Upper lobe of right lung (tissue), 1 donor: ENCODE results near the gene PCYT1A. TPM values are rescaled to one million over a fixed set of nuclear protein-coding genes. Genes with fewer than 3 reads are reported as not detected.

ENCODE experiments used
- ATAC-seq: fragments of 200-7000 bp; cut with Tn5 transposase; one replicate; pipeline ENCODE4 v1.9.1; 2020; ENCODE audit warnings: mild to moderate bottlenecking, moderate library complexity
- DNase-seq: peaks from one replicate; pipeline ENCODE4 v3.0.0-alpha.2; 2020
- H3K27ac ChIP-seq: fragments of 200-600 bp; one replicate; pipeline ENCODE4 v1.8.0; 2022
- H3K27me3 ChIP-seq: fragments of 200-600 bp; one replicate; pipeline ENCODE4 v1.8.0; 2022; ENCODE audit warnings: mild to moderate bottlenecking
- H3K36me3 ChIP-seq: fragments of 200-600 bp; one replicate; pipeline ENCODE4 v1.8.0; 2022
- H3K4me1 ChIP-seq: fragments of 200-600 bp; one replicate; pipeline ENCODE4 v1.8.0; 2022
- H3K4me3 ChIP-seq: fragments of 200-600 bp; one replicate; pipeline ENCODE4 v1.8.0; 2022; ENCODE audit warnings: mild to moderate bottlenecking
- H3K9me3 ChIP-seq: fragments of 200-600 bp; one replicate; pipeline ENCODE4 v1.8.0; 2022
- intact Hi-C: fragments of 100-400 bp; cut with DNase I; formaldehyde crosslinking; loops from one replicate; pipeline ENCODE4 v1.11.0; 2022
- total RNA-seq: library from RNA; stranded (reverse); fragmentation: NEBNext Ultra II Directional; extraction: Animal tissue kit (Norgen Biotek cat#: 25700); gene quantifications from one replicate; pipeline ENCODE4 v1.2.1, GENCODE V29; 2021
- TF ChIP-seq, protein P1 (sequence below): fragments of 200-600 bp; IDR thresholded peaks from one replicate; pipeline ENCODE4 v1.8.0; 2022; ENCODE audit warnings: antibody characterized with exemption
- donor health status: DM: no; HTN: yes; CAD: no; lungs with severe emphysema.

PCYT1A gene
- total RNA-seq, 1 donor from 2014 or later, result 58.4 TPM

DNA sequence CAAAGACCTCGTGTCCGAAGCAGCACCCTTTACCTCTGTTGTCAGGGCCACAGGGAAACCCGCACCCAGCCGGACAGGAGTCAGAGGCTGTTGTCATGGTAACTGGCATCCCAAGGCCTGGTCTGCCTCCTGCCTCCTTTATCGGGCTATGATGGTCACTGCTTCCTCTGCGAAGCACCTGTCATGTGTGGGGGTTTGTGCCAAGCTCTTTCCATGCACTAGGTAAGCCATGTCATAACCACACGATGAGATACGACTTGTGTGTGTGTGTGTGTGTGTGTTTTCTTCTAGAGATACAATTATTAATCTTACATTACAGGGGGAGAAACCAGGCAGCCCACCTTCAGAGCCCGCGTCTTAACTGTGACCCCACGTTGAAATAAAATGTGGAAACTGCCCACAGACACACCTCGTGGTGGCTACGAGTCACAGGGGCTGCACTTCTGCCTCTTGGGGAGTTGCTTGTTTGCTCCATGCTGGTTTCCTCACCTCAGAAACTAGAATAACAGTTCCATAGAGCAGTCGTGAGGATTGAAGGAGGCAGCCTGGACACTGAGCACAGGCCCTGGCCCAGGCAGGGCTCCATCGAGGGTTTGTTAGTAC is 94.3 kb downstream of the PCYT1A start:
- Histone ChIP-seq H3K27ac (peak overlapping the region; percentile 80), H3K36me3 (no peaks in the 10 kb centered on the region), H3K4me3 (no peak overlapping the region), H3K4me1 (peaks cover 21% of the 10 kb centered on the region), H3K9me3 (no peaks in the 10 kb centered on the region), H3K27me3 (no peaks in the 10 kb centered on the region)
- no peak for DNase-seq
- intact Hi-C loops, result loop anchor here (10.0 kb wide), 1 partner anchor 128 kb away; no protein-coding TSS in a partner anchor
- TF ChIP-seq, protein P1, sequence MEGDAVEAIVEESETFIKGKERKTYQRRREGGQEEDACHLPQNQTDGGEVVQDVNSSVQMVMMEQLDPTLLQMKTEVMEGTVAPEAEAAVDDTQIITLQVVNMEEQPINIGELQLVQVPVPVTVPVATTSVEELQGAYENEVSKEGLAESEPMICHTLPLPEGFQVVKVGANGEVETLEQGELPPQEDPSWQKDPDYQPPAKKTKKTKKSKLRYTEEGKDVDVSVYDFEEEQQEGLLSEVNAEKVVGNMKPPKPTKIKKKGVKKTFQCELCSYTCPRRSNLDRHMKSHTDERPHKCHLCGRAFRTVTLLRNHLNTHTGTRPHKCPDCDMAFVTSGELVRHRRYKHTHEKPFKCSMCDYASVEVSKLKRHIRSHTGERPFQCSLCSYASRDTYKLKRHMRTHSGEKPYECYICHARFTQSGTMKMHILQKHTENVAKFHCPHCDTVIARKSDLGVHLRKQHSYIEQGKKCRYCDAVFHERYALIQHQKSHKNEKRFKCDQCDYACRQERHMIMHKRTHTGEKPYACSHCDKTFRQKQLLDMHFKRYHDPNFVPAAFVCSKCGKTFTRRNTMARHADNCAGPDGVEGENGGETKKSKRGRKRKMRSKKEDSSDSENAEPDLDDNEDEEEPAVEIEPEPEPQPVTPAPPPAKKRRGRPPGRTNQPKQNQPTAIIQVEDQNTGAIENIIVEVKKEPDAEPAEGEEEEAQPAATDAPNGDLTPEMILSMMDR, result no peak
- peak; percentile 0 for ATAC-seq

DNA sequence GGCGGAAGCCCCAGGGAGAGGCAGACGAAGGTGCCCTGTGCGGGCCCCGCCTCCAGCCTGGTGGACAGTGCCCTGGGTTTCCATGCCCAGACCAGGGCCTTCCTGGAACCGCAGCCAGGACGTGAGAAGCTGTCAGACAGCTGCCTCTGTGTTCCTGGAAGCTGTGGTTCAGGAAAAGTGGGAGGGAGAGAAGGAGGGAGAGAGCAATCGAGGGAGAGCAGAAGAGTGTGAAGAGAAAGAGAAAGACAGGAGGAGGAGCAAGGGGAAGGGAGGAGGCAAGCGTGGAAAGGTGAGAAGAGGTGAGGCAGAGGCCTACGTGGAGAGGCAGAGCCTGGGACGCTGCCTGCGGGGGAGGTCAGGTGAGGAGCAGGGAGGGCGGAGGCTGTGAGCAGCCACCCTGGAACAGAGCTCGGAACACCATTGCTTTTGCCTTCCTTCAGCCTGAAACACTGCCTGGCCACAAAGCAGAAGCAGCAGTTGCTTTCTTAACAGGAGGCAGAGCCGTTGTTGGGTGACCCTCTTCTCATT is 94.9 kb downstream of the PCYT1A start:
- H3K36me3 ChIP-seq, result no peaks in the 10 kb centered on the region
- intact Hi-C loops, result loop anchor here (10.0 kb wide), 1 partner anchor 128 kb away; no protein-coding TSS in a partner anchor
- H3K4me1 ChIP-seq, result peaks cover 21% of the 10 kb centered on the region
- H3K4me3 ChIP-seq, result no peak overlapping the region
- ATAC-seq (peak; percentile 29), DNase-seq (no peak)
- H3K27me3 ChIP-seq, result no peaks in the 10 kb centered on the region
- H3K9me3 ChIP-seq, result no peaks in the 10 kb centered on the region
- H3K27ac ChIP-seq, result peak overlapping the region; percentile 80
- TF ChIP-seq, protein P1, result no peak

DNA sequence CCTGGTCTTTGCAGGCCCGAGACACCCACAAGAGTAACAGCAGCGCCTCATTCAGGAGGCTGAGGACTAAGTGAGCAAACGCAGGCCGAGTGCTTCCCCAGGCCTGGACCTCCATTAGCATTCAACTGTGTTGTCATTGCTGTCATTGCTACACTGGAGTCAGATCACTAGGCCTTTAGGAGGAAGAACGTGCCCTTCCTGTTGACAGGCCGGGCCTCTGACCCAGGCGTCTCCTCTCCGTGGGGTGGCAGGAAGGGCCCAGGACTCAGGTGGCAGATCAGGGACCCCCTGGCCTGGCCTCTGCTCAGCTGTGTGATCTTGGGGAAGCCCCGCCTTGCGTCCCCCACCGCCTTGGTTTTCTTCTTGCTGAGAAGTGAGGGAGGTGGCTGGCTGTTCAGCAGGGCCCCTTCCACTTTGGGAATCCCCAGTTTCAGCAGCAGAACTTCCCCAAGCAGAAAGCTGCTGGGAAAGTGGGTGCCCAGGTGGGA is 95.4 kb downstream of the PCYT1A start:
- Histone ChIP-seq H3K4me3 (no peak overlapping the region), H3K27me3 (no peaks in the 10 kb centered on the region), H3K36me3 (no peaks in the 10 kb centered on the region), H3K9me3 (no peaks in the 10 kb centered on the region), H3K4me1 (peaks cover 21% of the 10 kb centered on the region), H3K27ac (peak overlapping the region; percentile 80)
- intact Hi-C loops, result loop anchor here (10.0 kb wide), 1 partner anchor 127 kb away; no protein-coding TSS in a partner anchor
- DNase-seq, result no peak
- TF ChIP-seq, protein P1, result peak; percentile 21
- peak; percentile 57 for ATAC-seq

DNA sequence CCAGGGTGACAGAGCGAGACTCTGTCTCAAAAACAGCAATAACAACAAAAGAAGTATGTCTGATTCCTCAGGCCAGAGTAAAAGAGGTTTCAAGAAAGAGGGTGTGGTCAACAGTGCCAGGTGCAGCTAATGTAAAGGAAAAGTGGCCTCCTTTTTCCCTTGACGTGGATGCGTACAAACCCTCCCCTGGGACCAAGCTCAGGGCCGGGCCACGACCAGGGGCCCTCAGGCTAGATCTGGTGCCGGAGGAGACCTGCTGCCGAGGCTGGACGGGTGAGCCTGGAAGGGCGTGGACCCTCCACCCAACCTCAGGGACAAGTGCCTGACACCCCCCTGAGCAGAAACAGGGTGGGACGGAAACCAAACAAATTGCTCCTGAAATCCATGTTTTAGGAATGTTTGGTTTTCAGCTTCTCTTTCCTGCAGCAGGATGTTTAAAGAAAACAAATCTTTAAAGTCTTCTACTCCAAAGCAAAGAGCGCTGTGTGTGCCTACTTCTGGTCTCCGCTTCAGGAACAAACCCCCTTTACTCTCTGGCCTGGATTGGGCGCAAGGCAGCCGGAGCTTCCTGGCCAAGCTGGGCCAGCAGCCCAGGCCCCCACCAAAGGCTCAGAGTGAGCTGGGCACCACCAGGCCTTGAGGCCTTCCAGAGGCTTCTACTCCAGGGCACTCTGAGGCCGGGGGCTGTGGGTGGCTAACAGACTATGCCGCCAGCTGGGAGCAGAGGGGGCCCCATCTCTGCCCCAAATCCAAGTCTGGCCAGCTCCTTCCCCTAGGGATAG is 97.8 kb downstream of the PCYT1A start:
- TF ChIP-seq, protein P1, result no peak
- no peak overlapping the region for H3K27ac ChIP-seq
- peaks cover 21% of the 10 kb centered on the region for H3K4me1 ChIP-seq
- DNase-seq (no peak), ATAC-seq (no peak)
- no peak overlapping the region for H3K4me3 ChIP-seq
- H3K36me3 ChIP-seq, result no peaks in the 10 kb centered on the region
- intact Hi-C loops, result loop anchor here (10.0 kb wide), 1 partner anchor 125 kb away; no protein-coding TSS in a partner anchor
- no peaks in the 10 kb centered on the region for H3K9me3 ChIP-seq
- no peaks in the 10 kb centered on the region for H3K27me3 ChIP-seq

DNA sequence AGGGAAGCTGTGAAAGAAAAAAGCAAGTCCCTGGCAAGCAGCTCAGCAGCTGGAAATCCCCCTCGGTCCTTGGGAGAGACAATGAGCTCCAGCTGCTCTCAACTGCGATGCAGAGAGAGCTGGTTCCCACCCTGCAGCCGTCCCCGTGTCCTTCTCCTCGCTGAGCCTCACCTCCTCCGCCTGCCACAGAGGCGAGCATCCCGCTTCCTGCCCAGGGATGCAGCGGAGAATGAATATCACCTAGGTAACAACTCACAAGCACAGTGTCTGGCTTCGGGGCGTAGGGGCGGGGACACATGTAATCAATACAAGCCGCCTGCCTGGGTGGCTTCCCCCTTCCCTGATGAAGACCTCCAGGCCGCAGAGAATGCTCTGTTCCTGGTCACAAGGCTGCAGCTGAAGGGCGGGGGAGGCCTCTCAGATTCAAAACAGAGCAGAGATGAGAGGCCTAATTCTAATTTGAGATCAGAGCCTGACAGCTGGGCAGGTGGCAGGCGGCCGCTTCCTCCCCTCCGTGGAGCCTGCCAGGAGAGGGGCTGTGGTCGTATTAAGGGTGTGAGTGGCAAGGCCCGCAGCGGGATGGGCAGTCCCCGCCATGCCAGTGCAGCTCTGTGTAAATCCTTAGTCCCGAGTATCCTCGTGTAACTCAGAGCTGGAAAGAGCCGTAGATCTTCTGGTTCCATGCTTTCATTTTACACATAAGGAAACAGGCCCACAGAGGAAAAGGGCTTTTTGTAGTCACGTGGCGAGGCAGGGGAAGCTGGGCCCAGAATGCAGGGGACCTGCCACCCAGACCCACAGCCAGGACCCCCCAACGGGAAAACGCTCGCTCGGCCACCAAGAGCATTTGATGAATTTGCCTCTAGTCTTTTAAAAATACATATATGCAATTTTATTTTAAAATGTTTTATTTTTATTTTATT is 100.6 kb downstream of the PCYT1A start:
- TF ChIP-seq, protein P1, result no peak
- no peaks in the 10 kb centered on the region for H3K9me3 ChIP-seq
- peaks cover 2% of the 10 kb centered on the region for H3K4me1 ChIP-seq
- H3K27me3 ChIP-seq, result no peaks in the 10 kb centered on the region
- no peak for DNase-seq
- H3K4me3 ChIP-seq, result no peak overlapping the region
- H3K27ac ChIP-seq, result no peak overlapping the region
- H3K36me3 ChIP-seq, result no peaks in the 10 kb centered on the region
- ATAC-seq, result no peak
- intact Hi-C loops, result no loop called here
